ENCODE data around the gene SEL1L3.
A peak's percentile ranks its signal among the peaks of the same experiment; 100 is the strongest.

Gene SEL1L3

GRCh38 chr4:25727711-25728493 lies 134.9 kb downstream of the SEL1L3 start:
- no peak for DNase-seq

- no peak for DNase-seq
Observed at GRCh38 chr4:25725870-25726269, 136.9 kb downstream of the SEL1L3 start.

- no peak for DNase-seq
Observed at GRCh38 chr4:25723409-25723808, 139.4 kb downstream of the SEL1L3 start.

GRCh38 chr4:25722964-25723363 lies 139.8 kb downstream of the SEL1L3 start:
- DNase-seq, result no peak

GRCh38 chr4:25713812-25714211 lies 149.0 kb downstream of the SEL1L3 start:
- no peak for DNase-seq

- no peak for DNase-seq
Observed at GRCh38 chr4:25712611-25713010, 150.2 kb downstream of the SEL1L3 start.

GRCh38 chr4:25710637-25711036 lies 152.2 kb downstream of the SEL1L3 start:
- no peak for DNase-seq

GRCh38 chr4:25704516-25704915 lies 158.3 kb downstream of the SEL1L3 start:
- no peak for DNase-seq

- no peak for DNase-seq
Observed at GRCh38 chr4:25703731-25704388, 158.9 kb downstream of the SEL1L3 start.

- peak; percentile 6 to 45 for DNase-seq
Observed at GRCh38 chr4:25702848-25703247, 159.9 kb downstream of the SEL1L3 start.

GRCh38 chr4:25700661-25701060 lies 162.1 kb downstream of the SEL1L3 start:
- DNase-seq, result no peak

- no peak for DNase-seq
Observed at GRCh38 chr4:25697516-25697915, 165.3 kb downstream of the SEL1L3 start.

Measured in hippocampal formation (tissue), 2 donors.